Measurements from ENCODE around the gene MYO1H. TPM values are rescaled to one million over a fixed set of nuclear protein-coding genes. Genes with fewer than 3 reads are reported as not detected.

The MYO1H gene
- total and polyA plus RNA-seq, 2 of the 8 experiments (the other 6 are each of a cell fraction or from before 2014, with no cell fraction given): 0.03 TPM; not detected in 1

DNA sequence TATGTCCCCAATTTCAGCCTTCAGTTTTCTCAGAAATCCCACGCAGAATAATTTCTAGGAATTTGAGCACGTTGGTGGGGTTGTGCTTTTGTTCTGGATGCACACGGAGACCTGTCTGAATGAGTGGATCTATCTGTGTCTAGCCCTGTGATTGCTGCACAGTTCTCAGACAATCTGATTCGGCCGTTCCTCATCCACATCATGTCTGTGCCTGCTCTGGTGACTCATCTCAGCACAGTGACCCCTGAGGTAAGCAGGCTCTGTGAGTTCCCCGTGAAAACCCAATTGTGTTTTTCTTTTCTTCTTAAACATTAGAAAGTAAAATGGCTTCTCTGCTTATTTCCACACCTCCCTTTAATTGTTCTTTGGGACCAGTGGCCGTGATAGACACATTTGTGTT, 150.0 kb downstream of the MYO1H start:
- FAIRE-seq: no peak
- H3K27ac ChIP-seq (ENCODE audit: low read depth, low read length): no peak overlapping the region

More for the DNA sequence above, 150.0 kb downstream of the MYO1H start:
- Histone ChIP-seq H2AK5ac (ENCODE audit: low read depth, low read length) (no peak overlapping the region), H3K18ac (ENCODE audit: extremely low read depth, low read length) (no peak overlapping the region), H3K56ac (replicated peaks; ENCODE audit: insufficient read length, low read depth, low read length) (peak overlapping the region; percentile 3), H3K9ac (replicated peaks in 1 of 4; ENCODE audit: extremely low read depth in 1 of 4, low read depth in 3 of 4, low read length in 3 of 4) (no peak overlapping the region), H3K79me1 (ENCODE audit: low read depth, low read length) (no peaks in the 10 kb centered on the region), H2BK20ac (ENCODE audit: low read length) (no peak overlapping the region), H3K36me3 (ENCODE audit: control insufficient read depth in 2 of 4, insufficient read depth in 4 of 4, low read length in 3 of 4) (peaks cover 2 to 41% (median 22%) of the 10 kb centered on the region in 4 experiments), H3K4me2 (ENCODE audit: insufficient read depth in 1 of 2, low read depth in 2 of 2, low read length in 2 of 2) (no peak overlapping the region), H2BK5ac (ENCODE audit: low read depth, low read length) (no peak overlapping the region), H4K5ac (ENCODE audit: insufficient read length, low read depth, low read length) (no peak overlapping the region), H2AFZ (ENCODE audit: low read length) (no peak overlapping the region), H4K8ac (ENCODE audit: extremely low read depth, insufficient read depth, low read length) (no peak overlapping the region), H3K14ac (ENCODE audit: insufficient read length) (no peak overlapping the region), H2BK120ac (replicated peaks; ENCODE audit: low read depth, low read length) (no peak overlapping the region), H3K4me3 (ENCODE audit: extremely low read depth in 1 of 4, insufficient read depth in 2 of 4, low read depth in 3 of 4, low read length in 4 of 4) (no peak overlapping the region), H2BK12ac (ENCODE audit: low read depth, low read length) (no peak overlapping the region), H3K4ac (replicated peaks; ENCODE audit: insufficient read length, low read depth, low read length) (no peak overlapping the region), H3K9me3 (ENCODE audit: insufficient read depth in 2 of 2, low read depth in 1 of 2, low read length in 1 of 2) (0 out of 4 replicates have a peak, but pooled peaks cover 0 to 4% of the 10 kb centered on the region in 2 experiments), H4K91ac (replicated peaks; ENCODE audit: insufficient read length, low read length) (no peak overlapping the region), H3K23ac (ENCODE audit: insufficient read length) (no peak overlapping the region), H2BK15ac (ENCODE audit: low read length) (no peak overlapping the region), H3K23me2 (ENCODE audit: low read depth, low read length) (no peaks in the 10 kb centered on the region), H4K20me1 (replicated peaks in 1 of 2; ENCODE audit: control insufficient read depth in 1 of 2, insufficient read depth in 2 of 2, low read length in 2 of 2) (no peaks in the 10 kb centered on the region), H3K27me3 (replicated peaks in 1 of 4; ENCODE audit: control insufficient read depth in 3 of 4, extremely low read depth in 1 of 4, insufficient read depth in 3 of 4, low read length in 3 of 4) (no peaks in the 10 kb centered on the region), H3K79me2 (ENCODE audit: control insufficient read depth in 1 of 2, insufficient read depth in 2 of 2, low read length in 2 of 2) (no peaks in the 10 kb centered on the region), H3K4me1 (replicated peaks in 1 of 4; ENCODE audit: control insufficient read depth in 3 of 4, insufficient read depth in 4 of 4, low read length in 3 of 4) (no peaks in the 10 kb centered on the region)
- POLR2A ChIA-PET (ENCODE audit: partially characterized antibody): no interaction called here
- no peak for DNase-seq (ENCODE audit: low read depth in 1 of 2, low spot score in 2 of 2)
- CTCF ChIA-PET (ENCODE audit: partially characterized antibody): interaction anchor here (1.3 kb wide), 1 partner anchor 28 kb away, joined by 3 read pairs; no protein-coding TSS in a partner anchor
- no peak for TF ChIP-seq CHD1 (IDR thresholded peaks at IDR 0.05; ENCODE audit: low read depth, low read length)
- no peak for TF ChIP-seq HDAC2 (IDR thresholded peaks at IDR 0.05; ENCODE audit: borderline replicate concordance in 1 of 2, low read depth in 2 of 2, low read length in 2 of 2)
- TF ChIP-seq RFX5 (IDR thresholded peaks at IDR 0.05; ENCODE audit: borderline replicate concordance, low read depth, low read length): no peak
- TF ChIP-seq CBX5 (IDR thresholded peaks at IDR 0.05; ENCODE audit: low read depth, low read length): no peak
- TF ChIP-seq PHF8 (conservative IDR thresholded peaks at IDR 0.05; ENCODE audit: low read depth, low read length): no peak
- no peak for TF ChIP-seq POU5F1 (IDR thresholded peaks at IDR 0.05; ENCODE audit: low read depth, low read length)
- 92% methylated on average over 7 of the region's 7 CpGs; no CpG with 5 or more reads in 1 of the 2 experiments for WGBS, 2 experiments (ENCODE audit: extremely low coverage in 1 of 2, insufficient coverage in 1 of 2, insufficient read length in 1 of 2, insufficient replicate concordance in 2 of 2, low coverage in 1 of 2, low lambda C conversion rate in 2 of 2, missing lambda C conversion rate in 1 of 2)
